ENCODE measurements around the gene PDSS2.

PDSS2 gene

DNA sequence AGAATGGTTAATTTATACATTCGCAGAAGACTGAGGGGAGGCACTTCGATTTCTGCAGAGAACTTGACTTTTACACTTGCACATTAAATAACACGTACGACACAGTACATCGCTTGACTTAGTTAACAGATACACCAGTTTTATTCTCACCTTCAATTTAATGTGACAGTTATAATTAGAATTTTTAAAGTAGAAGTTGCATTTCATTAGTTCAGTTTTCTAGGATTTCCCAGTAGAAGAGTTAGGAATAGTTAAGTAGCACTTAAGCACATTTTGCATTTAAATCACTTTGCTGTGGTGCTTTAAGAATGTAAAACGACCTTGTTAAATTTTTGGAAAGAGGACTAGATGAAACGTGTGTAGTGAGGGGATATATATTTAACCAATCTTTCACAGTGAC, 342.4 kb downstream of the PDSS2 start:
- Histone ChIP-seq H4K20me1 (ENCODE audit: control insufficient read depth, insufficient read depth, low read depth, low read length) (no peaks in the 10 kb centered on the region), H3K4me2 (ENCODE audit: low read length) (peak overlapping the region; percentile 88), H3K4me1 (ENCODE audit: control insufficient read depth, low read length) (peaks cover 62% of the 10 kb centered on the region), H3K79me2 (ENCODE audit: control insufficient read depth, low read length) (peaks cover 17% of the 10 kb centered on the region), H3K4me3 (ENCODE audit: low read length) (peak overlapping the region; percentile 87), H3F3A (ENCODE audit: control insufficient read depth, insufficient read depth) (peaks cover 36% of the 10 kb centered on the region), H3K36me3 (ENCODE audit: control insufficient read depth, low read length) (no peaks in the 10 kb centered on the region), H3K9me3 (ENCODE audit: control insufficient read depth, insufficient read depth, low read length) (no peaks in the 10 kb centered on the region), H3K9me2 (replicated peaks; ENCODE audit: control insufficient read depth, low read length) (no peaks in the 10 kb centered on the region), H3K27ac (ENCODE audit: low read depth, low read length) (peak overlapping the region; percentile 89), H3K27me3 (ENCODE audit: control insufficient read depth, low read length) (no peaks in the 10 kb centered on the region)
- TF ChIP-seq, protein P1, sequence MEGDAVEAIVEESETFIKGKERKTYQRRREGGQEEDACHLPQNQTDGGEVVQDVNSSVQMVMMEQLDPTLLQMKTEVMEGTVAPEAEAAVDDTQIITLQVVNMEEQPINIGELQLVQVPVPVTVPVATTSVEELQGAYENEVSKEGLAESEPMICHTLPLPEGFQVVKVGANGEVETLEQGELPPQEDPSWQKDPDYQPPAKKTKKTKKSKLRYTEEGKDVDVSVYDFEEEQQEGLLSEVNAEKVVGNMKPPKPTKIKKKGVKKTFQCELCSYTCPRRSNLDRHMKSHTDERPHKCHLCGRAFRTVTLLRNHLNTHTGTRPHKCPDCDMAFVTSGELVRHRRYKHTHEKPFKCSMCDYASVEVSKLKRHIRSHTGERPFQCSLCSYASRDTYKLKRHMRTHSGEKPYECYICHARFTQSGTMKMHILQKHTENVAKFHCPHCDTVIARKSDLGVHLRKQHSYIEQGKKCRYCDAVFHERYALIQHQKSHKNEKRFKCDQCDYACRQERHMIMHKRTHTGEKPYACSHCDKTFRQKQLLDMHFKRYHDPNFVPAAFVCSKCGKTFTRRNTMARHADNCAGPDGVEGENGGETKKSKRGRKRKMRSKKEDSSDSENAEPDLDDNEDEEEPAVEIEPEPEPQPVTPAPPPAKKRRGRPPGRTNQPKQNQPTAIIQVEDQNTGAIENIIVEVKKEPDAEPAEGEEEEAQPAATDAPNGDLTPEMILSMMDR (IDR thresholded peaks at IDR 0.05; ENCODE audit: low read depth, low read length, poor library complexity, severe bottlenecking), result no peak
- no peak for TF ChIP-seq EZH2phosphoT487 (IDR thresholded peaks at IDR 0.05; ENCODE audit: borderline replicate concordance, low read length)

DNA sequence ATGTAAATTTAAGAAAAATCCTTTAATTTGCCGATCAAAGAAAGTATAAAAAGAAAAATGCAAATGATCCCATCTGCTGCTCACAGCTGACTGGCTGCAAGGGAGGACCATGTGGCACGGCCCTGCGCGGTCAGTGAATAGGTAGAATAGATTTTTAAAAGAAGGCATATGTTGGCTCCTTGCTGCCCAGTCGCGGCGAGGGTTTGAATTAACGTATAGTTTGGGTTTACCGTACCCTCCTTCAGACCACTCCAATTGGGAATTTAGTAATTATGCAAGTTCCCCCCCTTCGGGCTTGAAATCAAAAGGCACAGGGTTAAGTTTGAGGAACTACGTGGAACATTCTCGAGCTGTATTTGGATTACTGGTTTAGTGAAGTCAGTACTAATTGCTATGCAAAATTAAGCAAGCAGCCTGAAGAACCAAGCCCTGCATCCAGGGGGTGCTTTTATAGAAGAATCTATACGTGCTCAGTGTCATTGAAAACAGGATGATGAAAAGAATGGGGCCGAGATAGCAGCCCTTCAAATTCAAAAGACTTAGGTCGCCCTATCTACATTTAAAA, 343.0 kb downstream of the PDSS2 start:
- Histone ChIP-seq H3K27me3 (ENCODE audit: control insufficient read depth, low read length) (no peaks in the 10 kb centered on the region), H3K4me1 (ENCODE audit: control insufficient read depth, low read length) (peaks cover 57% of the 10 kb centered on the region), H3K9me2 (replicated peaks; ENCODE audit: control insufficient read depth, low read length) (no peaks in the 10 kb centered on the region), H3K36me3 (ENCODE audit: control insufficient read depth, low read length) (no peaks in the 10 kb centered on the region), H3K79me2 (ENCODE audit: control insufficient read depth, low read length) (peaks cover 18% of the 10 kb centered on the region), H3K4me2 (ENCODE audit: low read length) (peak overlapping the region; percentile 88), H3K4me3 (ENCODE audit: low read length) (peak overlapping the region; percentile 87), H3K9me3 (ENCODE audit: control insufficient read depth, insufficient read depth, low read length) (no peaks in the 10 kb centered on the region), H4K20me1 (ENCODE audit: control insufficient read depth, insufficient read depth, low read depth, low read length) (no peaks in the 10 kb centered on the region), H3K27ac (ENCODE audit: low read depth, low read length) (peak overlapping the region; percentile 89), H3F3A (ENCODE audit: control insufficient read depth, insufficient read depth) (peaks cover 36% of the 10 kb centered on the region)
- no peak for TF ChIP-seq EZH2phosphoT487 (IDR thresholded peaks at IDR 0.05; ENCODE audit: borderline replicate concordance, low read length)
- TF ChIP-seq, protein P1 (IDR thresholded peaks at IDR 0.05; ENCODE audit: low read depth, low read length, poor library complexity, severe bottlenecking), result peak; percentile 33

DNA sequence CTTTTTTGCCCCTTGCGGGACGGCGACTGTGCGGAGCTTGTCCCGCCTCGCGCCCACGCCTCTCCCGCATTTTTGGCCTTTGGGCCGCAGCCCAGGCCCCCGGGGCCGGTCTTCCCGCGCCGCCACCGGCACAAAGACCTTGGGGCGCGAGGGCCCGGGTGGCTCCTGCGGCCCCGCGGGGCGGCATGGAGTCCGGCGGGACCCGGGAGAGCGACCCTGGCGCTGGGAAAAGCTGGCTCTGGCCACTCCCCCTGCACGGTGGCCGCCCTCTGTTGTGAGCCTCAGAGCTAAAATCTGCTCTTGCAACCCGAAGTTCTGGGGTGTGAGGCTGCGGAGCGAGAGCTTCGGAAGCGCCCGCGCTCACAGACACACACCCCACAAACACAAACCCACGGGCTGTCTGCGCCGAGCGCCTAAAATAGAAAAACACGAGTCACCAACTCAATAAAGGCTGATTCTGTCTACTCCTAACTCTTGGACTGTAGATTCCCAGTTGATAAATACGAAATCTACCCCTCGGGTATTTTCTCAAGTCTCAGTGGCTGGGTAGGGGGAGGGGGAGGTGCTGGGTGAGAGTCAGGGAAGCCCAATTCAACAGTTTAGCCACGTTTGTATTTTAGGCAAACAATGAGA, 343.6 kb downstream of the PDSS2 start:
- no peaks in the 10 kb centered on the region for H3K9me2 ChIP-seq (replicated peaks; ENCODE audit: control insufficient read depth, low read length)
- H3K9me3 ChIP-seq (ENCODE audit: control insufficient read depth, insufficient read depth, low read length), result no peaks in the 10 kb centered on the region
- peaks cover 32% of the 10 kb centered on the region for H3F3A ChIP-seq (ENCODE audit: control insufficient read depth, insufficient read depth)
- H3K27ac ChIP-seq (ENCODE audit: low read depth, low read length), result peak overlapping the region; percentile 89
- peaks cover 52% of the 10 kb centered on the region for H3K4me1 ChIP-seq (ENCODE audit: control insufficient read depth, low read length)
- H4K20me1 ChIP-seq (ENCODE audit: control insufficient read depth, insufficient read depth, low read depth, low read length), result no peaks in the 10 kb centered on the region
- H3K4me2 ChIP-seq (ENCODE audit: low read length), result peak overlapping the region; percentile 88
- no peaks in the 10 kb centered on the region for H3K27me3 ChIP-seq (ENCODE audit: control insufficient read depth, low read length)
- peak overlapping the region; percentile 87 for H3K4me3 ChIP-seq (ENCODE audit: low read length)
- TF ChIP-seq, protein P1 (IDR thresholded peaks at IDR 0.05; ENCODE audit: low read depth, low read length, poor library complexity, severe bottlenecking), result no peak
- TF ChIP-seq EZH2phosphoT487 (IDR thresholded peaks at IDR 0.05; ENCODE audit: borderline replicate concordance, low read length), result no peak
- H3K79me2 ChIP-seq (ENCODE audit: control insufficient read depth, low read length), result peaks cover 18% of the 10 kb centered on the region
- H3K36me3 ChIP-seq (ENCODE audit: control insufficient read depth, low read length), result no peaks in the 10 kb centered on the region

Measured in DOHH2 (cell line).